Fibroblast of lung (primary cell): Measurements from ENCODE around the gene EXOSC7. TPM values are rescaled to one million over a fixed set of nuclear protein-coding genes. Genes with fewer than 3 reads are reported as not detected.

ENCODE experiments used
- DNase-seq, 2 donors: peaks; one replicate each; pipeline versions ENCODE4 v3.0.0 to v3.0.0-alpha.2; 2010; ENCODE audit warnings: low read depth in 2 of 2
- H2AFZ ChIP-seq: 2 replicates; pipeline ENCODE4 v1.5.1; 2012; ENCODE audit warnings: low read length, control low read depth, inconsistent platforms
- H3K27ac ChIP-seq: 2 replicates; pipeline ENCODE4 v1.5.1; 2011; ENCODE audit warnings: low read length, control low read depth; ENCODE audit not compliant: insufficient read depth
- H3K27me3 ChIP-seq: 2 replicates; pipeline ENCODE4 v1.5.1; 2011; ENCODE audit warnings: mild to moderate bottlenecking, low read length; ENCODE audit not compliant: control insufficient read depth, insufficient read depth
- H3K36me3 ChIP-seq: 2 replicates; pipeline ENCODE4 v1.5.1; 2011; ENCODE audit warnings: low read length; ENCODE audit not compliant: control insufficient read depth, insufficient read depth
- H3K4me1 ChIP-seq: 2 replicates; pipeline ENCODE4 v1.5.1; 2011; ENCODE audit warnings: low read length; ENCODE audit not compliant: control insufficient read depth, insufficient read depth; ENCODE audit errors: extremely low read depth
- H3K4me2 ChIP-seq: 2 replicates; pipeline ENCODE4 v1.5.1; 2011; ENCODE audit warnings: low read length, control low read depth; ENCODE audit not compliant: insufficient read depth; ENCODE audit errors: extremely low read depth
- H3K4me3 ChIP-seq, 4 experiments: fragments of 200-600 bp in 1 of 4; sonication (generic) in 1 of 4; replicated peaks in 1 of 4; 2 replicates each; pipeline ENCODE4 v1.5.1; 2011 to 2016; ENCODE audit warnings: low read length in 4 of 4, low read depth in 3 of 4, mild to moderate bottlenecking in 3 of 4, control low read depth in 2 of 4, inconsistent platforms in 1 of 4, mixed read lengths in 1 of 4; ENCODE audit not compliant: insufficient read depth in 1 of 4; ENCODE audit errors: control extremely low read depth in 1 of 4
- H3K79me2 ChIP-seq: 2 replicates; pipeline ENCODE4 v1.5.1; 2012; ENCODE audit warnings: mild to moderate bottlenecking, low read length, inconsistent platforms; ENCODE audit not compliant: control insufficient read depth, insufficient read depth
- H3K9ac ChIP-seq: 2 replicates; pipeline ENCODE4 v1.5.1; 2011; ENCODE audit warnings: mild to moderate bottlenecking, low read length, control low read depth; ENCODE audit not compliant: insufficient read depth
- H3K9me3 ChIP-seq: 2 replicates; pipeline ENCODE4 v1.5.1; 2012; ENCODE audit warnings: low read depth, low read length; ENCODE audit not compliant: control insufficient read depth, insufficient read depth
- H4K20me1 ChIP-seq: 2 replicates; pipeline ENCODE4 v1.5.1; 2011; ENCODE audit warnings: low read length; ENCODE audit not compliant: control insufficient read depth, insufficient read depth; ENCODE audit errors: extremely low read depth
- CTCF ChIP-seq, 2 donors: IDR thresholded peaks in 1 of 2; conservative IDR thresholded peaks in 1 of 2; 1 replicate in 1 of 2; 2 replicates in 1 of 2; pipeline ENCODE4 v1.5.1; 2011 to 2012; ENCODE audit warnings: low read length in 2 of 2, control low read depth in 1 of 2, inconsistent platforms in 1 of 2, low read depth in 1 of 2, mild to moderate bottlenecking in 1 of 2
- EZH2 ChIP-seq: IDR thresholded peaks from 2 replicates; pipeline ENCODE4 v1.5.1; 2012; ENCODE audit warnings: low read length, control low read depth, mild to moderate bottlenecking; ENCODE audit errors: missing control alignments
- polyA plus RNA-seq, 2 donors: library from polyadenylated mRNA; depleted of rRNA in 1 of 2; stranded (reverse) in 1 of 2; unstranded in 1 of 2; fragments of >200 nt; gene quantifications; 2 replicates each; pipeline ENCODE4 v1.2.1, GENCODE V29; 2011 to 2012; ENCODE audit warnings: missing spikeins in 1 of 2
- total RNA-seq: library from RNA; depleted of rRNA; stranded (reverse); fragments of >200 nt; gene quantifications from 2 replicates; pipeline ENCODE4 v1.2.1, GENCODE V29; 2014

Gene EXOSC7
- total and polyA plus RNA-seq, 2 donors (not counting 1 experiment from before 2014, with no cell fraction given): 58.8 to 72.5 TPM

DNA sequence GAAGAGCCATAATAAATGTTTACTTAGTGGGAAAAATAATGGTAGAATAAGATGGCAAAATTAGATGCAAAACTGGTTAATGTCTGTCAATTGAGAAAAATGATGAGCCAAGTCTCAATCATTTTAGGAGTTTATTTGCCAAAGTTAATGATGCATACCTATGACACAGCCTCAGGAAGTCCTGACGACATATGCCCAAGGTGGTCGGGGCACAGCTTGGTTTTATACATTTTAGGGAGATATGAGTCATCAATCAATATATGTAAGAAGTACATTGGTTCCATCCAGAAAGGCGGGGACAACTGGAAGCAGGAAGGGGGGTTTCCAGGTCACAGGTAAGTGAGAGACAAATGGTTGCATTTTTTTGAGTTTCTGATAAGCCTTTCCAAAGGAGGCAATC lies 81.5 kb downstream of the EXOSC7 start:
- Histone ChIP-seq H3K4me1 (peaks cover 36% of the 10 kb centered on the region), H3K4me2 (no peak overlapping the region), H2AFZ (no peak overlapping the region), H3K27ac (peak overlapping the region; percentile 88), H3K9me3 (no peaks in the 10 kb centered on the region), H3K36me3 (no peaks in the 10 kb centered on the region), H3K79me2 (no peaks in the 10 kb centered on the region), H3K9ac (no peak overlapping the region), H4K20me1 (no peaks in the 10 kb centered on the region), H3K27me3 (no peaks in the 10 kb centered on the region), H3K4me3 (no peak overlapping the region)
- DNase-seq: no peak
- TF ChIP-seq EZH2 (no peak), CTCF (conservative IDR thresholded peaks at IDR 0.05 in 1 of 2, IDR thresholded peaks at IDR 0.05 in 1 of 2; ENCODE audit: low read depth in 1 of 2, low read length in 2 of 2) (no peak)

GRCh38 chr3:45059132-45059531 lies 83.1 kb downstream of the EXOSC7 start:
- no peak for TF ChIP-seq EZH2
- TF ChIP-seq CTCF (conservative IDR thresholded peaks at IDR 0.05 in 1 of 2, IDR thresholded peaks at IDR 0.05 in 1 of 2; ENCODE audit: low read depth in 1 of 2, low read length in 2 of 2): no peak
- Histone ChIP-seq H3K27ac (peak overlapping the region; percentile 37), H3K9me3 (no peaks in the 10 kb centered on the region), H3K4me2 (no peak overlapping the region), H4K20me1 (no peaks in the 10 kb centered on the region), H3K27me3 (no peaks in the 10 kb centered on the region), H3K4me1 (peaks cover 33% of the 10 kb centered on the region), H3K4me3 (no peak overlapping the region), H3K36me3 (no peaks in the 10 kb centered on the region), H3K9ac (no peak overlapping the region), H2AFZ (no peak overlapping the region), H3K79me2 (no peaks in the 10 kb centered on the region)
- no peak for DNase-seq

GRCh38 chr3:45060165-45060892 lies 84.3 kb downstream of the EXOSC7 start:
- no peaks in the 10 kb centered on the region for H3K9me3 ChIP-seq
- H3K4me3 ChIP-seq: no peak overlapping the region
- peak overlapping the region; percentile 89 for H3K27ac ChIP-seq
- no peak for DNase-seq
- no peaks in the 10 kb centered on the region for H4K20me1 ChIP-seq
- no peak overlapping the region for H3K9ac ChIP-seq
- H3K79me2 ChIP-seq: no peaks in the 10 kb centered on the region
- TF ChIP-seq CTCF (conservative IDR thresholded peaks at IDR 0.05 in 1 of 2, IDR thresholded peaks at IDR 0.05 in 1 of 2; ENCODE audit: low read depth in 1 of 2, low read length in 2 of 2): no peak
- H3K4me2 ChIP-seq: no peak overlapping the region
- H3K27me3 ChIP-seq: no peaks in the 10 kb centered on the region
- peaks cover 36% of the 10 kb centered on the region for H3K4me1 ChIP-seq
- no peak overlapping the region for H2AFZ ChIP-seq
- H3K36me3 ChIP-seq: no peaks in the 10 kb centered on the region

Other genes starting within 250 kb of the EXOSC7 start
- 11.3 and 16.0 TPM in 2 replicates for gene ZNF501, start 246.6 kb upstream of the EXOSC7 start, total RNA-seq
- gene ZNF501, start 246.6 kb upstream of the EXOSC7 start, polyA plus RNA-seq: 3.2 and 3.7 TPM in 2 replicates
- 18.3 and 20.0 TPM in 2 replicates for gene KIAA1143, start 214.6 kb upstream of the EXOSC7 start, total RNA-seq
- 16.0 and 18.9 TPM in 2 replicates for gene KIAA1143, start 214.6 kb upstream of the EXOSC7 start, polyA plus RNA-seq
- gene KIF15, start 214.4 kb upstream of the EXOSC7 start, total RNA-seq: 2.1 and 3.8 TPM in 2 replicates
- 3.1 and 9.4 TPM in 2 replicates for gene KIF15, start 214.4 kb upstream of the EXOSC7 start, polyA plus RNA-seq
- gene TMEM42, start 114.3 kb upstream of the EXOSC7 start, total RNA-seq: 17.2 and 25.3 TPM in 2 replicates
- 20.2 and 23.4 TPM in 2 replicates for gene TMEM42, start 114.3 kb upstream of the EXOSC7 start, polyA plus RNA-seq
- gene TGM4, start 101.6 kb upstream of the EXOSC7 start, total RNA-seq: not detected in 2 replicates
- gene TGM4, start 101.6 kb upstream of the EXOSC7 start, polyA plus RNA-seq: 0.02 TPM in 1 of 2 replicates, not detected in the other
- 37.8 and 53.2 TPM in 2 replicates for gene ZDHHC3, start 70 bp upstream of the EXOSC7 start, total RNA-seq
- gene ZDHHC3, start 70 bp upstream of the EXOSC7 start, polyA plus RNA-seq: 126 and 155 TPM in 2 replicates
- 20.0 and 56.3 TPM in 2 replicates for gene CLEC3B, start 50.1 kb downstream of the EXOSC7 start, total RNA-seq
- 49.2 and 87.2 TPM in 2 replicates for gene CLEC3B, start 50.1 kb downstream of the EXOSC7 start, polyA plus RNA-seq
- 16.9 and 56.1 TPM in 2 replicates for gene CDCP1, start 170.1 kb downstream of the EXOSC7 start, total RNA-seq
- gene CDCP1, start 170.1 kb downstream of the EXOSC7 start, polyA plus RNA-seq: 25.6 and 59.1 TPM in 2 replicates